C4-2B (cell line): Measurements from ENCODE around the gene NFIB.

Experiments used
- ZFX ChIP-seq: fragments of 450-650 bp; IDR thresholded peaks from 2 replicates; pipeline ENCODE4 v1.6.1; 2017
- TF ChIP-seq, protein P1 (sequence below): fragments of 450-650 bp; conservative IDR thresholded peaks from 2 replicates; pipeline ENCODE4 v1.5.1; 2017; ENCODE audit warnings: mild to moderate bottlenecking

DNA sequence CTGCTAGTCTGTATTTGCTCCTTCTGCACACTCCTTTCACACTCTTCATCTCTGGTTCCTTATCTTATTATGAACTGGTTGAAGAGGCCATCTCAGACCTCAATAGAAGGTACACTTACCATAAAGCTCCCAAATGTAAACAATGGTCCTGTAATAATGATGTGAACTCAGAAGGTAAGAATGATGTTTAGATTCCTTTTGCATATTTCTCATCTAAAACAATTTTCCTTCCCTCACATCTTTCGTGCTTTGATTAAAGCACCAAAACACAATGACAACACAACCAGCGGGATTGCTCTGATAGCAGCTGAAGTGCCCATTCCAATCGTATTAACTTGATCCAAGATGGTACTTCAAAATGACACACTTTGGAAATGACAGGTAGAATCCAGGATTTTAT, 34.3 kb downstream of the NFIB start:
- TF ChIP-seq, protein P1, sequence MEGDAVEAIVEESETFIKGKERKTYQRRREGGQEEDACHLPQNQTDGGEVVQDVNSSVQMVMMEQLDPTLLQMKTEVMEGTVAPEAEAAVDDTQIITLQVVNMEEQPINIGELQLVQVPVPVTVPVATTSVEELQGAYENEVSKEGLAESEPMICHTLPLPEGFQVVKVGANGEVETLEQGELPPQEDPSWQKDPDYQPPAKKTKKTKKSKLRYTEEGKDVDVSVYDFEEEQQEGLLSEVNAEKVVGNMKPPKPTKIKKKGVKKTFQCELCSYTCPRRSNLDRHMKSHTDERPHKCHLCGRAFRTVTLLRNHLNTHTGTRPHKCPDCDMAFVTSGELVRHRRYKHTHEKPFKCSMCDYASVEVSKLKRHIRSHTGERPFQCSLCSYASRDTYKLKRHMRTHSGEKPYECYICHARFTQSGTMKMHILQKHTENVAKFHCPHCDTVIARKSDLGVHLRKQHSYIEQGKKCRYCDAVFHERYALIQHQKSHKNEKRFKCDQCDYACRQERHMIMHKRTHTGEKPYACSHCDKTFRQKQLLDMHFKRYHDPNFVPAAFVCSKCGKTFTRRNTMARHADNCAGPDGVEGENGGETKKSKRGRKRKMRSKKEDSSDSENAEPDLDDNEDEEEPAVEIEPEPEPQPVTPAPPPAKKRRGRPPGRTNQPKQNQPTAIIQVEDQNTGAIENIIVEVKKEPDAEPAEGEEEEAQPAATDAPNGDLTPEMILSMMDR: no peak
- no peak for TF ChIP-seq ZFX
